Uterus (tissue), 2 donors: Measurements from ENCODE around the gene NOTCH1.

Experiments used
- CTCF ChIP-seq, 4 experiments: fragments of 200-600 bp in 2 of 4; fragments of 450-650 bp in 2 of 4; sonication (generic) in 2 of 4; IDR thresholded peaks; one replicate each; pipeline ENCODE4 v1.5.1; 2016 to 2019; ENCODE audit warnings: antibody characterized with exemption in 4 of 4, mild to moderate bottlenecking in 2 of 4, moderate library complexity in 1 of 4
- POLR2A ChIP-seq, 2 donors: fragments of 450-650 bp; IDR thresholded peaks; one replicate each; pipeline ENCODE4 v1.6.1; 2016; ENCODE audit warnings: antibody characterized with exemption in 2 of 2, mild to moderate bottlenecking in 1 of 2, moderate library complexity in 1 of 2

- no peak for TF ChIP-seq CTCF (IDR thresholded peaks at IDR 0.05)
- TF ChIP-seq POLR2A (IDR thresholded peaks at IDR 0.05), result no peak
Measured at GRCh38 chr9:136569526-136570148, 23.8 kb upstream of the NOTCH1 start.
